HG03060 (cell line): ENCODE data around the gene TXNRD1.

Experiments used
- ATAC-seq: cut with Tn5 transposase; IDR thresholded peaks from one replicate; pipeline ENCODE4 v1.9.1; 2021; ENCODE audit warnings: low read depth, moderate number of reproducible peaks; ENCODE audit not compliant: unreplicated experiment

TXNRD1 gene

GRCh38 chr12:104297477-104298113 lies 82.0 kb downstream of the TXNRD1 start:
- no peak for ATAC-seq

- no peak for ATAC-seq
Measured at GRCh38 chr12:104299842-104300481, 84.4 kb downstream of the TXNRD1 start.

- no peak for ATAC-seq
Measured at GRCh38 chr12:104303538-104304151, 88.1 kb downstream of the TXNRD1 start, which contains the start of gene EID3. Gene EID3 (plus strand): TSS chr12:104303739. CDS start chr12:104303935, 196 bp downstream.

GRCh38 chr12:104304261-104305009 lies 88.9 kb downstream of the TXNRD1 start:
- ATAC-seq: no peak

- no peak for ATAC-seq
Measured at GRCh38 chr12:104305349-104305748, 89.8 kb downstream of the TXNRD1 start.

GRCh38 chr12:104306376-104306775 lies 90.8 kb downstream of the TXNRD1 start:
- ATAC-seq: no peak

- ATAC-seq: no peak
Measured at GRCh38 chr12:104306943-104307654, 91.5 kb downstream of the TXNRD1 start.

GRCh38 chr12:104307655-104308000 lies 92.0 kb downstream of the TXNRD1 start:
- no peak for ATAC-seq

GRCh38 chr12:104309446-104309993 lies 93.9 kb downstream of the TXNRD1 start:
- ATAC-seq: no peak

GRCh38 chr12:104310751-104311633 lies 95.4 kb downstream of the TXNRD1 start:
- ATAC-seq: no peak

GRCh38 chr12:104312202-104312601 lies 96.6 kb downstream of the TXNRD1 start:
- ATAC-seq: no peak

GRCh38 chr12:104312654-104313053 lies 97.1 kb downstream of the TXNRD1 start:
- no peak for ATAC-seq

- no peak for ATAC-seq
Measured at GRCh38 chr12:104313568-104314241, 98.1 kb downstream of the TXNRD1 start.

GRCh38 chr12:104314242-104314614 lies 98.6 kb downstream of the TXNRD1 start:
- ATAC-seq: no peak

- ATAC-seq: no peak
Measured at GRCh38 chr12:104315326-104316224, 100.0 kb downstream of the TXNRD1 start.

GRCh38 chr12:104316936-104317335 lies 101.4 kb downstream of the TXNRD1 start:
- no peak for ATAC-seq

- ATAC-seq: no peak
Measured at GRCh38 chr12:104317538-104318210, 102.1 kb downstream of the TXNRD1 start.
